GM12872 (cell line): Measurements from ENCODE around the gene HUNK.

ENCODE experiments used
- TF ChIP-seq, protein P1 (sequence below): IDR thresholded peaks from 3 replicates; pipeline ENCODE4 v1.5.1; 2011; ENCODE audit warnings: low read depth, mild to moderate bottlenecking, low read length, moderate library complexity; ENCODE audit not compliant: insufficient read depth

The HUNK gene

DNA sequence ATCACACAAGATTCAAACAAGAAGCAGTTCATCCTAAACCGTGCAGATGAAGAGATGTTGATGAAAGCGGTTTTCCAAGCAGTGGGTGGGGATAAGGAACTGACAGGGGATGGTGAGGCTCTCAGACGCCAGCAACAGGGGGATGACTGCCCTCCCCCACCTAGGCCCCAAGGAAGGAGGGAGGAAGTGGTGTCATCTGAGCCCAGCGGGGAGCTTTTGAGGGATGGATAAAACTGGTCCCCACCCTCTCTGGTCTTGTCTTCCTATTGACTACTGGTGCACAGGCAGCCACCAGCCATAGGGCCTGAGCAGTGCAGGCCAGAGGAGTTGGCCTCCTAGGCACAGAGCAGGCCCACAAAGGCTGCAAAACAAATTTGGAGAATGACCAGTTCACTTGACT is 175.5 kb downstream of the HUNK start:
- TF ChIP-seq, protein P1, sequence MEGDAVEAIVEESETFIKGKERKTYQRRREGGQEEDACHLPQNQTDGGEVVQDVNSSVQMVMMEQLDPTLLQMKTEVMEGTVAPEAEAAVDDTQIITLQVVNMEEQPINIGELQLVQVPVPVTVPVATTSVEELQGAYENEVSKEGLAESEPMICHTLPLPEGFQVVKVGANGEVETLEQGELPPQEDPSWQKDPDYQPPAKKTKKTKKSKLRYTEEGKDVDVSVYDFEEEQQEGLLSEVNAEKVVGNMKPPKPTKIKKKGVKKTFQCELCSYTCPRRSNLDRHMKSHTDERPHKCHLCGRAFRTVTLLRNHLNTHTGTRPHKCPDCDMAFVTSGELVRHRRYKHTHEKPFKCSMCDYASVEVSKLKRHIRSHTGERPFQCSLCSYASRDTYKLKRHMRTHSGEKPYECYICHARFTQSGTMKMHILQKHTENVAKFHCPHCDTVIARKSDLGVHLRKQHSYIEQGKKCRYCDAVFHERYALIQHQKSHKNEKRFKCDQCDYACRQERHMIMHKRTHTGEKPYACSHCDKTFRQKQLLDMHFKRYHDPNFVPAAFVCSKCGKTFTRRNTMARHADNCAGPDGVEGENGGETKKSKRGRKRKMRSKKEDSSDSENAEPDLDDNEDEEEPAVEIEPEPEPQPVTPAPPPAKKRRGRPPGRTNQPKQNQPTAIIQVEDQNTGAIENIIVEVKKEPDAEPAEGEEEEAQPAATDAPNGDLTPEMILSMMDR: no peak
